GM10266 (cell line): ENCODE measurements around the gene TDRD1.

Source experiments
- DNase-seq: peaks from one replicate; pipeline ENCODE4 v3.0.0; 2012; ENCODE audit errors: extremely low spot score
- TF ChIP-seq, protein P1 (sequence below): IDR thresholded peaks from 2 replicates; pipeline ENCODE4 v1.5.1; 2012; ENCODE audit warnings: mild to moderate bottlenecking, low read depth; ENCODE audit not compliant: control insufficient read depth, insufficient read depth; ENCODE audit errors: missing control alignments

Gene TDRD1

DNA sequence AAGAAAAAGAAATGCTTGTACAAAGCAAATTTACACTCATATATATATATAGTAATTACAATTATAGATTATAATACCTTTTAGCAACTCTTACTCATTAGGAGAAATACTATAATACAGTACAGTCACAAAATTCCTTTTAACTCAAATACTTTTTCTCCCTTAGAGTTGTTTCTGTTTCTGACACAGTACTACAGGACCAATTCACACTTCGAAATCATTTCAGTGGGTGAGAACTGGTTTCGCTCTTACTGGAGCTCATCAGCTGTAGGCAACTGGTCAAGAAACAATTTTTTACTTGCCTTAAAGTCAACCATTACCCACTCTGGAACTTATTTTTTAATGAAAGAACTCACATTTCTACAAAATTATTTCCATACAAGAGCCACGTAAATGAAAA, 11.2 kb upstream of the TDRD1 start:
- DNase-seq = no peak
- TF ChIP-seq, protein P1, sequence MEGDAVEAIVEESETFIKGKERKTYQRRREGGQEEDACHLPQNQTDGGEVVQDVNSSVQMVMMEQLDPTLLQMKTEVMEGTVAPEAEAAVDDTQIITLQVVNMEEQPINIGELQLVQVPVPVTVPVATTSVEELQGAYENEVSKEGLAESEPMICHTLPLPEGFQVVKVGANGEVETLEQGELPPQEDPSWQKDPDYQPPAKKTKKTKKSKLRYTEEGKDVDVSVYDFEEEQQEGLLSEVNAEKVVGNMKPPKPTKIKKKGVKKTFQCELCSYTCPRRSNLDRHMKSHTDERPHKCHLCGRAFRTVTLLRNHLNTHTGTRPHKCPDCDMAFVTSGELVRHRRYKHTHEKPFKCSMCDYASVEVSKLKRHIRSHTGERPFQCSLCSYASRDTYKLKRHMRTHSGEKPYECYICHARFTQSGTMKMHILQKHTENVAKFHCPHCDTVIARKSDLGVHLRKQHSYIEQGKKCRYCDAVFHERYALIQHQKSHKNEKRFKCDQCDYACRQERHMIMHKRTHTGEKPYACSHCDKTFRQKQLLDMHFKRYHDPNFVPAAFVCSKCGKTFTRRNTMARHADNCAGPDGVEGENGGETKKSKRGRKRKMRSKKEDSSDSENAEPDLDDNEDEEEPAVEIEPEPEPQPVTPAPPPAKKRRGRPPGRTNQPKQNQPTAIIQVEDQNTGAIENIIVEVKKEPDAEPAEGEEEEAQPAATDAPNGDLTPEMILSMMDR = no peak

DNA sequence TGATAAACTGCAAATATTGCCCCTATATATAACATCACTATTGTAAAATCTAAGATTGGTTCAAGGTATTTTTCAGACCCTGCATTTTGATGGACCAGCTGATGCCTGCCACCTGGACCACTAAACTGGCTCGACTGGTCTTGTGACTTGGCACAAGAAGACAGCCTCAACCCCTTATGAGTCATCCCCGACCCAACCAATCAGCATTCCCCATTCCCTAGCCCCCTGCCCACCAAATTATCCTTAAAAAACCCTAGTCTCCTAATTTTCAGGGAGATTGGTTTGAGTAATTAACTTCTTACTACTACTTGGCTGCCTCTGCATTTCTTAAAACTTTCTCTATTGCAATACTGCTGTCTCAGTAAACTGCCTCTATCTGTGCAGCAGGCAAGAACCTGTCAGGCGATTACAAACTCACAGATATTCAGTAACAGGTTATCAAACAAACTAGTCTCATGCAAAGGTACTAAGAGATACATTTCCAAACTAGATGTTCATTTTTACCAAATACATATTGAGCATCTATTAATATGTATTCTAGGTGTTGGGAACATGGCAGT, 10.6 kb upstream of the TDRD1 start:
- DNase-seq = no peak

DNA sequence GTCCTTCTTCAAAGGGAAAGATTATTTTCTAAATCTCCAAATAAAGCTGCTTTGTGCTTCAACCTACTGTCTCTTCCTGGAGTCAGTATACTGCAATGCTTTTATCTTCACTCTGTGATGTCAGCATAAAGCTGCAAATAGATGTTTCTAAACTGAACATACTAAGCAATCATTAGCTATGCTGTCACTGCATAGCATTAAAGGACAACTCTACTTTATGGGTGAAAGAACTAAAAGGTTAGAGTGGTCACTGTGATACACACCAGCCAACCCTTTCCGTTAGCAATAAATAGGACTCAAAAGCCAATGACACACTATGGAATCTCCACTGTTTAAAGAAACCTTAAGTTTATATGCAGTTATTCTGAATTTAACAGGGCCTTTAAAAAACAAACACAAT, 6.9 kb upstream of the TDRD1 start:
- no peak for DNase-seq
- TF ChIP-seq, protein P1 = no peak

More for the DNA sequence above, 10.6 kb upstream of the TDRD1 start:
- TF ChIP-seq, protein P1 = no peak

DNA sequence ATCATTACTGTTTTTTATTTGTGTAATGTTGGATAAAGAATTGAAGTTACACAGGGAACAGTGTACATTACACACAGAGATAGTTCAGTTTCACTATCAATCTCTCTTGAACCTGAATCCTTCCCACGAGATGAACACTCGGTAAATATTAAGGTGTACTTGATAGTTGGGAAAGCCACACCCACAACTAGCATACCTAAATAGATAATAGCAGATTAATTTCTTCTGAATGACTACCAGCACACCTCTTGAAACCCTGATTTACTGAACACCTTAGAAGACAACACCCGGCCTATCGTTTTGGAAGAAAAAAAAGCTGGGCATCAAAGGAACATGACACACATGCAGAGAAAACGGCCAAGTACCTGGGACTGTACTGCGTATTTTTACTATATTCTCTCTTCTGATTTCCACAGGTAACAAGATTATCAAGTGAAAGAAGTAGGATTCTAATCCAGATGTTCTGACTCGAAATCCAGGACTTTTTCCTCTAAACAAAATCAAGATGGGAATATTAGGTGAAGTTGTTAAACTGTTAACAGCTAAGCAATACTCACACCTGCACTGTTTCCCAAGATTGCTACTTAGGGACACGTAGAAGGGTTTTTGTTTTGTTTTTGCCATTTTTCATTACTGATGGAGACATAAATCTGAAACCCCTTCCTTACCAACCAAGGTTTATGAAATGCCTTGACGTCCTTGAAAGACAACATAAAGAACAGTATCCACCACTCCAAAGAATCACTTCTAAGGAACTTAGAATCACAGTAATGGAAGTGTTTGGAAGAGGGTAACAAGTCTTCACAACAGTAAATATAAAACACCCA, 6.2 kb upstream of the TDRD1 start:
- TF ChIP-seq, protein P1 = no peak
- DNase-seq = no peak

DNA sequence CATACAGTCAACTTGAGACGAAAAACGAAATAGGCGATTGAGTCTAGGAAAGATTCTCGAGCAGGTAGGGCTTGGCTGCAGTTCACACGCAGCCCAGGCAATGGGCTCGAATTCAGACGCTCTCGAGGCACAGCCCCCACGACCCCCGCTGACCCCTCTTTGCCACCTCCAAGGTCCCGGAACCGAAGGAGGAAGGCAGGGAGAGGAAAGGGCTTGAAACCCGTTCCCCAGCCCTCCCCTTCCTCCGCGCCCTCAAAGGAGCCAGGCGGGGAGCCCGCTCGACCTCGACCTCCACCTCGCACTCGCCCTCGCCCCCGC, 5.6 kb upstream of the TDRD1 start:
- DNase-seq = no peak
- TF ChIP-seq, protein P1 = no peak

DNA sequence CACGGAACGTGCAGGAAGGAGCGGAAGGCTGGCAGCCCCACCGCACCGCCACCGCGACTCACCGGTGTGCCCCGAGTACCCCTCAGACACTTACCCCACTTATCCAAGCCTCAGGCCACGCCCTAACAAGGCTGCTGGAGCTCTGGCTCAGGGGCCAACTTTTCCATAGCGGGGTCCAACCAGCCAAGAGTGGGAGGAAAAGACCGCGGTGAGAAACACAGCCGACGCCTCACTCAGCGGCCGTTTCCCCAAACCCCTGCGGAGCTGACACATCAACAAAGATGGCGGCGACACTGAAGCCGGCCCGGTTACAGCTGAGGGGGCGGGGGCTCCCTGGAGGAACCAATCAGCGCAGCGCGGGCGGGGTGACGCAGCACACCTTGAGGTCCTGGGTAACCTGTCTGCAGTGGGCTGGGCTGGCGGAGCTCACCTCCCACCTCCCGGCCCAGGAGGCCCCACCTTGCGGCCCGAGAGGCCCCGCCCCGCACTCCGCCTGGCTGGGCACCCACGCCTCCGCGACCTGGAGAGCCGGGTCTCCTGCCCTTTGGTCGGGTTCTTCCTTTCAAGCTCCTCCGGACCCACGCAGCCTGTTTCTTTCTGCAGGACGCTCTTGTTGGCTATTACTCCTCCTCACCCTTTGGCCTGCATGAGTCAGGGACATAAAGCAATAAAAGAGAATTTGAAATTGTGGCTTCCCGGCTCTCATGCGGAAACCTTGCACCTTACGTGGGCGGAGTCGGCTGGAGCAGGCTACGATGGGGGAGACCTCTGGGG, 5.0 kb upstream of the TDRD1 start, which contains the start of gene CCDC186:
Gene CCDC186 (minus strand): TSS at position 283 of the 774 bp plus-strand sequence. CDS start 10,935 bp downstream, outside the sequence.
- peak; percentile 95 for DNase-seq
- TF ChIP-seq, protein P1 = no peak
